ENCODE data around the gene ABCA1.
"Not testable (repeated sequence)": the region's sequence is repeated elsewhere in the genome, so short reads cannot be mapped to it uniquely, and the experiment has no call there.

The ABCA1 gene

GRCh38 chr9:104858846-104859245, 69.1 kb downstream of the ABCA1 start:
- DNase-seq (ENCODE audit: low read depth) = no peak
- no peak for TF ChIP-seq POLR2A (IDR thresholded peaks at IDR 0.05; ENCODE audit: extremely low read depth, insufficient read length)
- TF ChIP-seq, protein P1, sequence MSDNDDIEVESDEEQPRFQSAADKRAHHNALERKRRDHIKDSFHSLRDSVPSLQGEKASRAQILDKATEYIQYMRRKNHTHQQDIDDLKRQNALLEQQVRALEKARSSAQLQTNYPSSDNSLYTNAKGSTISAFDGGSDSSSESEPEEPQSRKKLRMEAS (IDR thresholded peaks at IDR 0.05; ENCODE audit: low read depth, low read length) = no peak
- no peak for TF ChIP-seq MYC (IDR thresholded peaks at IDR 0.05; ENCODE audit: low read depth, low read length)
- TF ChIP-seq, protein P2, sequence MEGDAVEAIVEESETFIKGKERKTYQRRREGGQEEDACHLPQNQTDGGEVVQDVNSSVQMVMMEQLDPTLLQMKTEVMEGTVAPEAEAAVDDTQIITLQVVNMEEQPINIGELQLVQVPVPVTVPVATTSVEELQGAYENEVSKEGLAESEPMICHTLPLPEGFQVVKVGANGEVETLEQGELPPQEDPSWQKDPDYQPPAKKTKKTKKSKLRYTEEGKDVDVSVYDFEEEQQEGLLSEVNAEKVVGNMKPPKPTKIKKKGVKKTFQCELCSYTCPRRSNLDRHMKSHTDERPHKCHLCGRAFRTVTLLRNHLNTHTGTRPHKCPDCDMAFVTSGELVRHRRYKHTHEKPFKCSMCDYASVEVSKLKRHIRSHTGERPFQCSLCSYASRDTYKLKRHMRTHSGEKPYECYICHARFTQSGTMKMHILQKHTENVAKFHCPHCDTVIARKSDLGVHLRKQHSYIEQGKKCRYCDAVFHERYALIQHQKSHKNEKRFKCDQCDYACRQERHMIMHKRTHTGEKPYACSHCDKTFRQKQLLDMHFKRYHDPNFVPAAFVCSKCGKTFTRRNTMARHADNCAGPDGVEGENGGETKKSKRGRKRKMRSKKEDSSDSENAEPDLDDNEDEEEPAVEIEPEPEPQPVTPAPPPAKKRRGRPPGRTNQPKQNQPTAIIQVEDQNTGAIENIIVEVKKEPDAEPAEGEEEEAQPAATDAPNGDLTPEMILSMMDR (IDR thresholded peaks at IDR 0.05; ENCODE audit: low read depth, low read length) = no peak
- no peak overlapping the region for H3K4me3 ChIP-seq (ENCODE audit: low read depth, low read length)

- DNase-seq (ENCODE audit: low read depth) = no peak
- H3K4me3 ChIP-seq (ENCODE audit: low read depth, low read length) = no peak overlapping the region
- TF ChIP-seq, protein P1 (IDR thresholded peaks at IDR 0.05; ENCODE audit: low read depth, low read length) = no peak
- TF ChIP-seq, protein P2 (IDR thresholded peaks at IDR 0.05; ENCODE audit: low read depth, low read length) = no peak
- TF ChIP-seq MYC (IDR thresholded peaks at IDR 0.05; ENCODE audit: low read depth, low read length) (no peak), POLR2A (IDR thresholded peaks at IDR 0.05; ENCODE audit: extremely low read depth, insufficient read length) (no peak)
Observed at GRCh38 chr9:104858271-104858670, 69.7 kb downstream of the ABCA1 start.

DNA sequence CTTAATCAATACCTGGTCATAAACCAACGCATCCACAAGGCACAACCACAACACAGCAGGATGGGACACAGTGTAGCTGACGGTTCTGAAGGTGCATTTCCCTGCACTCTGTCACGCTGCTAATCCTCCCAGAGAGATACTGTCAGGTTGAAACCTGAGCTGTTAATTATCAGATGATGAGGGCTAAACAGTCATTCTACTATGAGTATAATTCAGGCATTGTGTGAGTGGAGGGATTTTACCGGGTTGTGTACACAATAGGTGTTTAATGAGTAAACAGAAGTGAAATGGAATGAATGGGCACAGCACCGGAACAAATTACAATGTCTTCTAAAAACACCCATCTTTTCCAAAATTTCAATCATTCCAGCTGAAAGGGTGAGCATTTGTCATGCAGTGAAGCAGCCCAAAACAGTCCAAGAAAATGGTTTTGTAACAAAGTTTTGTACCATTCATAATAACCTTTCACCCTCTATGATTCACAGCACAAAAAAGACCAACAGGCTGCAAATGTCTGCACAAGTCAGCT, 71.5 kb downstream of the ABCA1 start:
- no peak for TF ChIP-seq POLR2A (IDR thresholded peaks at IDR 0.05; ENCODE audit: extremely low read depth, insufficient read length)
- TF ChIP-seq, protein P1 (IDR thresholded peaks at IDR 0.05; ENCODE audit: low read depth, low read length) = no peak
- no peak for TF ChIP-seq MYC (IDR thresholded peaks at IDR 0.05; ENCODE audit: low read depth, low read length)
- TF ChIP-seq, protein P2 (IDR thresholded peaks at IDR 0.05; ENCODE audit: low read depth, low read length) = no peak
- no peak for DNase-seq (ENCODE audit: low read depth)
- no peak overlapping the region for H3K4me3 ChIP-seq (ENCODE audit: low read depth, low read length)

DNA sequence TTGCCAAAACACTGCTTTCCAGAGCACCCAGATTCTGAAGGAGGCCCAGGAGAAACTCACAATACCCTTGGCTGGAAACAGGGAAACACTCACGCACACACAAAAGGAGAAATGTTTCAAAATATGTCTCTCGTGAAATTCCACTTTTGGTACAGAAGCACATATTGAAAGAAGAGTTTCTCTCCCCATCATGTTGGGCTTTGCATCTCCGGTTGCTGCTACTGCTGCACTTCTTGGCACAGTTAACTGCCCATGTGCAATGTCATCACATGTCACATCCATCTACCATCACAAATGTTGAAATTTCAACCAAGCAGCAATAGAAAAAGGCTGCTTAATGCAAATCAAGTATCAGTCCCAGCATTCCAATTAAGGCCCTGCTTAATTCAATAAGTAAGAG, 72.1 kb downstream of the ABCA1 start:
- DNase-seq (ENCODE audit: low read depth) = no peak
- H3K4me3 ChIP-seq (ENCODE audit: low read depth, low read length) = no peak overlapping the region
- TF ChIP-seq, protein P1 (IDR thresholded peaks at IDR 0.05; ENCODE audit: low read depth, low read length) = no peak
- no peak for TF ChIP-seq MYC (IDR thresholded peaks at IDR 0.05; ENCODE audit: low read depth, low read length)
- TF ChIP-seq, protein P2 (IDR thresholded peaks at IDR 0.05; ENCODE audit: low read depth, low read length) = no peak
- no peak for TF ChIP-seq POLR2A (IDR thresholded peaks at IDR 0.05; ENCODE audit: extremely low read depth, insufficient read length)

DNA sequence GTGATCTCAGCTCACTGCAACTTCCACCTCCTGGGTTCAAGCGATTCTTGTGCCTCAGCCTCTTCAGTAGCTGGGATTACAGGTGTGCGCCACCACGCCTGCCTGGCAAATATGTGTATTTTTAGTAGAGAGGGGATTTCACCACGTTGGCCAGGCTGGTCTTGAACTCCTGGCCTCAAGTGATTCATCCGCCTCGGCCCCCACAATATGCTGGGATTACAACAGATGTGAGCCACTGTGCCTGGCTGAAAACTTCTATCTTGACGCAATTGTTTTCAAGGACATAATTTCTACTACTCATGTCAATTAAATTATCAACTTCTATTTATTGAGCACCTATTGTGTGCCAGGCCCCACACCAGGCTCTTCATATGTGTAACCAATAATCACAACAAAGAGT, 72.7 kb downstream of the ABCA1 start:
- H3K4me3 ChIP-seq (ENCODE audit: low read depth, low read length); DNase-seq (ENCODE audit: low read depth): not testable (repeated sequence)

- DNase-seq (ENCODE audit: low read depth) = no peak
- TF ChIP-seq POLR2A (IDR thresholded peaks at IDR 0.05; ENCODE audit: extremely low read depth, insufficient read length) (no peak), MYC (IDR thresholded peaks at IDR 0.05; ENCODE audit: low read depth, low read length) (no peak)
- TF ChIP-seq, protein P1 (IDR thresholded peaks at IDR 0.05; ENCODE audit: low read depth, low read length) = no peak
- TF ChIP-seq, protein P2 (IDR thresholded peaks at IDR 0.05; ENCODE audit: low read depth, low read length) = no peak
- H3K4me3 ChIP-seq (ENCODE audit: low read depth, low read length) = no peak overlapping the region
Observed at GRCh38 chr9:104854613-104855012, 73.3 kb downstream of the ABCA1 start.

All from NB4 (cell line).